Endothelial cell of umbilical vein (primary cell): ENCODE results near the gene TECTA. TPM values are rescaled to one million over a fixed set of nuclear protein-coding genes. Genes with fewer than 3 reads are reported as not detected.
A peak's percentile ranks its signal among the peaks of the same experiment; 100 is the strongest.

ENCODE experiments used
- BruUV-seq: library from RNA; stranded (reverse); fragments of 400-500 nt; replicated peaks from 2 replicates; lab custom pipeline; 2021; lab: Mats Ljungman, UMichigan
- CTCF ChIA-PET: fragments of 300-600, 350-600 bp; sonication (Branson Sonifier 250); formaldehyde crosslinking; loops from one replicate; lab custom pipeline; 2021; ENCODE audit warnings: antibody characterized with exemption, inconsistent platforms; lab: Charles Lee
- POLR2A ChIA-PET: fragments of 300-600, 350-600 bp; sonication (Branson Sonifier 250); formaldehyde crosslinking; loops from one replicate; lab custom pipeline; 2021; ENCODE audit warnings: antibody characterized with exemption, inconsistent platforms; lab: Charles Lee
- DNase-seq: peaks from one replicate; pipeline ENCODE4 v3.0.0-alpha.2; 2011; ENCODE audit warnings: low read depth, low spot score
- FAIRE-seq: peaks from 2 replicates; lab custom pipeline; 2011; peaks lifted over from hg19 to GRCh38; lab: Jason Lieb, UNC
- H2AFZ ChIP-seq: 2 replicates; pipeline ENCODE4 v1.6.0; 2012; ENCODE audit warnings: low read depth, low read length, control low read depth, inconsistent platforms
- H3K27ac ChIP-seq: 2 replicates; pipeline ENCODE4 v1.5.1; 2011; ENCODE audit warnings: low read depth, mild to moderate bottlenecking, control low read depth, low read length, moderate library complexity; ENCODE audit not compliant: insufficient read depth
- H3K27me3 ChIP-seq, 2 experiments: 2 replicates each; pipeline versions ENCODE4 v1.6.0 to v1.6.1; 2011; ENCODE audit warnings: low read length in 2 of 2, mixed read lengths in 1 of 2; ENCODE audit not compliant: control insufficient read depth in 2 of 2, insufficient read depth in 2 of 2
- H3K36me3 ChIP-seq, 2 experiments: 2 replicates in 1 of 2; 3 replicates in 1 of 2; pipeline ENCODE4 v1.5.1; 2011; ENCODE audit warnings: low read length in 2 of 2, mild to moderate bottlenecking in 1 of 2, moderate library complexity in 1 of 2; ENCODE audit not compliant: control insufficient read depth in 2 of 2, insufficient read depth in 2 of 2; ENCODE audit errors: extremely low read depth in 1 of 2
- H3K4me1 ChIP-seq: 3 replicates; pipeline ENCODE4 v1.5.1; 2011; ENCODE audit warnings: mild to moderate bottlenecking, low read length; ENCODE audit not compliant: control insufficient read depth, insufficient read depth; ENCODE audit errors: extremely low read depth
- H3K4me2 ChIP-seq: 2 replicates; pipeline ENCODE4 v1.6.1; 2011; ENCODE audit warnings: low read length, control low read depth, mixed read lengths; ENCODE audit not compliant: insufficient read depth
- H3K4me3 ChIP-seq, 3 experiments: fragments of 200-600 bp in 1 of 3; sonication (generic), shearing (Covaris generic) in 1 of 3; replicated peaks in 1 of 3; 2 replicates each; pipeline ENCODE4 v1.5.1; 2011 to 2016; ENCODE audit warnings: control low read depth in 3 of 3, low read length in 3 of 3, mild to moderate bottlenecking in 2 of 3, inconsistent platforms in 1 of 3, low read depth in 1 of 3, moderate library complexity in 1 of 3; ENCODE audit not compliant: insufficient read depth in 1 of 3
- H3K79me2 ChIP-seq: 2 replicates; pipeline ENCODE4 v1.6.0; 2012; ENCODE audit warnings: low read length, inconsistent platforms; ENCODE audit not compliant: control insufficient read depth, insufficient read depth
- H3K9ac ChIP-seq: replicated peaks from 2 replicates; pipeline ENCODE3; 2011; ENCODE audit warnings: low read length, control low read depth; ENCODE audit not compliant: insufficient read depth; ENCODE audit errors: extremely low read depth
- H3K9me1 ChIP-seq: replicated peaks from 3 replicates; pipeline ENCODE4 v1.6.0; 2011; ENCODE audit warnings: mild to moderate bottlenecking, low read length; ENCODE audit not compliant: control insufficient read depth, insufficient read depth; ENCODE audit errors: extremely low read depth
- H3K9me3 ChIP-seq: replicated peaks from 2 replicates; pipeline ENCODE4 v1.5.1; 2012; ENCODE audit warnings: low read length, inconsistent platforms; ENCODE audit not compliant: control insufficient read depth, insufficient read depth
- H4K20me1 ChIP-seq: replicated peaks from 2 replicates; pipeline ENCODE3; 2011; ENCODE audit warnings: mild to moderate bottlenecking, low read length; ENCODE audit not compliant: control insufficient read depth, insufficient read depth; ENCODE audit errors: extremely low read depth
- FOS ChIP-seq: IDR thresholded peaks from 2 replicates; pipeline ENCODE4 v1.6.1; 2011; ENCODE audit warnings: mild to moderate bottlenecking, low read length, moderate library complexity, borderline replicate concordance; ENCODE audit not compliant: insufficient read depth
- JUN ChIP-seq: IDR thresholded peaks from 2 replicates; pipeline ENCODE4 v1.6.1; 2011; ENCODE audit warnings: borderline replicate concordance, low read depth; ENCODE audit not compliant: insufficient read length, insufficient read depth
- MAX ChIP-seq: IDR thresholded peaks from 2 replicates; pipeline ENCODE4 v1.6.1; 2011; ENCODE audit not compliant: insufficient read depth, insufficient read length
- dilution Hi-C: fragments of 300-500 bp; cut with MboI; formaldehyde crosslinking; loops from one replicate; pipeline ENCODE4 v1.15.0; 2019; ENCODE audit warnings: low sequenced_read_pairs; ENCODE audit not compliant: extremely low pct_ligation_motif_present
- intact Hi-C: fragments of 100-400 bp; cut with micrococcal nuclease; formaldehyde crosslinking; loops from one replicate; pipeline ENCODE4 v1.10.0; 2022
- polyA plus RNA-seq, 4 experiments: library from polyadenylated mRNA; depleted of rRNA in 3 of 4; stranded (reverse) in 3 of 4; unstranded in 1 of 4; fragments of >200 nt; gene quantifications; 2 replicates each; pipeline versions ENCODE4 v1.2.1 to v1.2.3, GENCODE V29; 2011 to 2012; ENCODE audit warnings: missing spikeins in 1 of 4
- total RNA-seq: library from RNA; stranded (reverse); gene quantifications from 2 replicates; pipeline ENCODE4 v1.2.3, GENCODE V29; 2021
- TF ChIP-seq, protein P1 (sequence below), 2 donors: IDR thresholded peaks; 1 replicate in 1 of 2; 2 replicates in 1 of 2; pipeline ENCODE4 v1.5.1; 2011; ENCODE audit warnings: low read length in 2 of 2, mild to moderate bottlenecking in 2 of 2, moderate library complexity in 2 of 2, control low read depth in 1 of 2, inconsistent platforms in 1 of 2, low read depth in 1 of 2; ENCODE audit not compliant: insufficient read depth in 1 of 2; ENCODE audit errors: extremely low read depth in 1 of 2

TECTA gene
- total and polyA plus RNA-seq, 2 donors (not counting 3 experiments of a cell fraction or from before 2014, with no cell fraction given), result 0.44 to 0.69 TPM

GRCh38 chr11:121137005-121137404, 36.0 kb downstream of the TECTA start:
- dilution Hi-C loops, result no loop called here

More at GRCh38 chr11:121137005-121137404, 36.0 kb downstream of the TECTA start:
- H3K36me3 ChIP-seq, result no peaks in the 10 kb centered on the region
- H3K27me3 ChIP-seq, result no peaks in the 10 kb centered on the region
- H3K4me3 ChIP-seq, result no peak overlapping the region
- no peak for DNase-seq
- no peaks in the 10 kb centered on the region for H3K9me1 ChIP-seq
- H3K4me1 ChIP-seq, result no peaks in the 10 kb centered on the region
- POLR2A ChIA-PET, result no interaction called here
- H3K9ac ChIP-seq, result no peak overlapping the region
- peak; percentile 33 for TF ChIP-seq MAX
- TF ChIP-seq FOS, result no peak
- TF ChIP-seq, protein P1, sequence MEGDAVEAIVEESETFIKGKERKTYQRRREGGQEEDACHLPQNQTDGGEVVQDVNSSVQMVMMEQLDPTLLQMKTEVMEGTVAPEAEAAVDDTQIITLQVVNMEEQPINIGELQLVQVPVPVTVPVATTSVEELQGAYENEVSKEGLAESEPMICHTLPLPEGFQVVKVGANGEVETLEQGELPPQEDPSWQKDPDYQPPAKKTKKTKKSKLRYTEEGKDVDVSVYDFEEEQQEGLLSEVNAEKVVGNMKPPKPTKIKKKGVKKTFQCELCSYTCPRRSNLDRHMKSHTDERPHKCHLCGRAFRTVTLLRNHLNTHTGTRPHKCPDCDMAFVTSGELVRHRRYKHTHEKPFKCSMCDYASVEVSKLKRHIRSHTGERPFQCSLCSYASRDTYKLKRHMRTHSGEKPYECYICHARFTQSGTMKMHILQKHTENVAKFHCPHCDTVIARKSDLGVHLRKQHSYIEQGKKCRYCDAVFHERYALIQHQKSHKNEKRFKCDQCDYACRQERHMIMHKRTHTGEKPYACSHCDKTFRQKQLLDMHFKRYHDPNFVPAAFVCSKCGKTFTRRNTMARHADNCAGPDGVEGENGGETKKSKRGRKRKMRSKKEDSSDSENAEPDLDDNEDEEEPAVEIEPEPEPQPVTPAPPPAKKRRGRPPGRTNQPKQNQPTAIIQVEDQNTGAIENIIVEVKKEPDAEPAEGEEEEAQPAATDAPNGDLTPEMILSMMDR (IDR thresholded peaks at IDR 0.05; ENCODE audit: extremely low read depth in 1 of 2, insufficient read depth in 1 of 2, low read depth in 1 of 2, low read length in 2 of 2), result no peak
- TF ChIP-seq JUN, result no peak
- intact Hi-C loops, result no loop called here
- BruUV-seq, result no TSS peak
- H3K4me2 ChIP-seq, result no peak overlapping the region
- FAIRE-seq, result no peak
- H3K9me3 ChIP-seq, result no peaks in the 10 kb centered on the region
- CTCF ChIA-PET, result interaction anchor here (1.0 kb wide), 1 partner anchor 12 kb away, joined by 4 read pairs; no protein-coding TSS in a partner anchor
- no peaks in the 10 kb centered on the region for H4K20me1 ChIP-seq
- no peak overlapping the region for H2AFZ ChIP-seq
- no peaks in the 10 kb centered on the region for H3K79me2 ChIP-seq
- H3K27ac ChIP-seq, result no peak overlapping the region
